Measurements from ENCODE around the gene RAVER2.
"Not testable (repeated sequence)": the region's sequence is repeated elsewhere in the genome, so short reads cannot be mapped to it uniquely, and the experiment has no call there.

The RAVER2 gene

GRCh38 chr1:64773306-64773705 lies 28.4 kb downstream of the RAVER2 start:
- H4K91ac ChIP-seq (ENCODE audit: low read length); H3K23ac ChIP-seq (ENCODE audit: low read length in 2 of 2); H3K4me2 ChIP-seq (ENCODE audit: low read length, poor library complexity, severe bottlenecking); H4K8ac ChIP-seq (ENCODE audit: low read length); H3K27me3 ChIP-seq (ENCODE audit: control insufficient read depth in 1 of 2, insufficient read depth in 1 of 2, low read length in 2 of 2); H3K36me3 ChIP-seq (ENCODE audit: control insufficient read depth in 1 of 2, insufficient read depth in 2 of 2, low read depth in 1 of 2, low read length in 2 of 2); H2BK12ac ChIP-seq (ENCODE audit: low read length in 2 of 2); H2AFZ ChIP-seq (ENCODE audit: low read depth, low read length); H2BK120ac ChIP-seq (ENCODE audit: low read depth, low read length); H3K27ac ChIP-seq (ENCODE audit: low read length, poor library complexity, severe bottlenecking); H3K4me1 ChIP-seq (ENCODE audit: control insufficient read depth, insufficient read depth, low read depth, low read length); H3K18ac ChIP-seq (ENCODE audit: low read depth in 1 of 2, low read length in 2 of 2); DNase-seq; H2BK15ac ChIP-seq (ENCODE audit: low read depth, poor library complexity, severe bottlenecking); H3K4me3 ChIP-seq (ENCODE audit: insufficient read depth in 1 of 2, low read depth in 1 of 2, low read length in 2 of 2); H2BK5ac ChIP-seq (ENCODE audit: low read depth, low read length, poor library complexity, severe bottlenecking); H3K4ac ChIP-seq (ENCODE audit: low read depth in 1 of 2, low read length in 2 of 2); H2AK5ac ChIP-seq (ENCODE audit: low read length, severe bottlenecking); H3K14ac ChIP-seq (ENCODE audit: low read length in 2 of 2); H3K9ac ChIP-seq (ENCODE audit: low read length); H3K79me1 ChIP-seq (replicated peaks; ENCODE audit: low read length, poor library complexity, severe bottlenecking): not testable (repeated sequence)
- no CpG with 5 or more reads among the region's 3 CpGs for WGBS
- peaks cover 10% of the 10 kb centered on the region for H3K9me3 ChIP-seq (ENCODE audit: control insufficient read depth, low read length)

GRCh38 chr1:64775113-64775512 lies 30.2 kb downstream of the RAVER2 start:
- no peaks in the 10 kb centered on the region for H3K27me3 ChIP-seq (ENCODE audit: control insufficient read depth in 1 of 2, insufficient read depth in 1 of 2, low read length in 2 of 2)
- no peak overlapping the region for H2BK120ac ChIP-seq (ENCODE audit: low read depth, low read length)
- no peak overlapping the region for H2BK15ac ChIP-seq (ENCODE audit: low read depth, poor library complexity, severe bottlenecking)
- no peak overlapping the region for H4K91ac ChIP-seq (ENCODE audit: low read length)
- H2BK5ac ChIP-seq (ENCODE audit: low read depth, low read length, poor library complexity, severe bottlenecking), result no peak overlapping the region
- H4K8ac ChIP-seq (ENCODE audit: low read length), result no peak overlapping the region
- H2AK5ac ChIP-seq (ENCODE audit: low read length, severe bottlenecking), result no peak overlapping the region
- H3K9ac ChIP-seq (ENCODE audit: low read length), result no peak overlapping the region
- H3K79me1 ChIP-seq (replicated peaks; ENCODE audit: low read length, poor library complexity, severe bottlenecking), result no peaks in the 10 kb centered on the region
- H3K9me3 ChIP-seq (ENCODE audit: control insufficient read depth, low read length), result peaks cover 10% of the 10 kb centered on the region
- no peaks in the 10 kb centered on the region for H3K4me1 ChIP-seq (ENCODE audit: control insufficient read depth, insufficient read depth, low read depth, low read length)
- H3K4ac ChIP-seq (ENCODE audit: low read depth in 1 of 2, low read length in 2 of 2), result no peak overlapping the region
- no peak overlapping the region for H3K27ac ChIP-seq (ENCODE audit: low read length, poor library complexity, severe bottlenecking)
- no peak overlapping the region for H2AFZ ChIP-seq (ENCODE audit: low read depth, low read length)
- no peak overlapping the region for H3K4me3 ChIP-seq (ENCODE audit: insufficient read depth in 1 of 2, low read depth in 1 of 2, low read length in 2 of 2)
- no peak overlapping the region for H3K4me2 ChIP-seq (ENCODE audit: low read length, poor library complexity, severe bottlenecking)
- no peak overlapping the region for H3K18ac ChIP-seq (ENCODE audit: low read depth in 1 of 2, low read length in 2 of 2)
- H3K36me3 ChIP-seq (ENCODE audit: control insufficient read depth in 1 of 2, insufficient read depth in 2 of 2, low read depth in 1 of 2, low read length in 2 of 2), result no peaks in the 10 kb centered on the region
- no peak for DNase-seq
- H3K14ac ChIP-seq (ENCODE audit: low read length in 2 of 2), result no peak overlapping the region
- H3K23ac ChIP-seq (ENCODE audit: low read length in 2 of 2), result no peak overlapping the region
- 96% methylated on average over 3 of the region's 3 CpGs for WGBS
- no peak overlapping the region for H2BK12ac ChIP-seq (ENCODE audit: low read length in 2 of 2)

GRCh38 chr1:64782044-64782443 lies 37.2 kb downstream of the RAVER2 start:
- not testable (repeated sequence) for H2BK12ac ChIP-seq (ENCODE audit: low read length in 2 of 2); H3K9ac ChIP-seq (ENCODE audit: low read length); H3K9me3 ChIP-seq (ENCODE audit: control insufficient read depth, low read length); H2BK5ac ChIP-seq (ENCODE audit: low read depth, low read length, poor library complexity, severe bottlenecking); H3K27ac ChIP-seq (ENCODE audit: low read length, poor library complexity, severe bottlenecking); H3K27me3 ChIP-seq (ENCODE audit: control insufficient read depth in 1 of 2, insufficient read depth in 1 of 2, low read length in 2 of 2); H3K36me3 ChIP-seq (ENCODE audit: control insufficient read depth in 1 of 2, insufficient read depth in 2 of 2, low read depth in 1 of 2, low read length in 2 of 2); DNase-seq; H2BK120ac ChIP-seq (ENCODE audit: low read depth, low read length); H2AK5ac ChIP-seq (ENCODE audit: low read length, severe bottlenecking); H3K4ac ChIP-seq (ENCODE audit: low read depth in 1 of 2, low read length in 2 of 2); H2AFZ ChIP-seq (ENCODE audit: low read depth, low read length); H4K91ac ChIP-seq (ENCODE audit: low read length); H3K4me2 ChIP-seq (ENCODE audit: low read length, poor library complexity, severe bottlenecking); H2BK15ac ChIP-seq (ENCODE audit: low read depth, poor library complexity, severe bottlenecking); H3K4me1 ChIP-seq (ENCODE audit: control insufficient read depth, insufficient read depth, low read depth, low read length); H3K23ac ChIP-seq (ENCODE audit: low read length in 2 of 2); H4K8ac ChIP-seq (ENCODE audit: low read length); H3K14ac ChIP-seq (ENCODE audit: low read length in 2 of 2); H3K4me3 ChIP-seq (ENCODE audit: insufficient read depth in 1 of 2, low read depth in 1 of 2, low read length in 2 of 2); H3K18ac ChIP-seq (ENCODE audit: low read depth in 1 of 2, low read length in 2 of 2); H3K79me1 ChIP-seq (replicated peaks; ENCODE audit: low read length, poor library complexity, severe bottlenecking)
- WGBS, result 81% methylated on average over 2 of the region's 6 CpGs

- not testable (repeated sequence) for H3K36me3 ChIP-seq (ENCODE audit: control insufficient read depth in 1 of 2, insufficient read depth in 2 of 2, low read depth in 1 of 2, low read length in 2 of 2); DNase-seq; H2AFZ ChIP-seq (ENCODE audit: low read depth, low read length); H2BK15ac ChIP-seq (ENCODE audit: low read depth, poor library complexity, severe bottlenecking); H3K9me3 ChIP-seq (ENCODE audit: control insufficient read depth, low read length); H3K79me1 ChIP-seq (replicated peaks; ENCODE audit: low read length, poor library complexity, severe bottlenecking); H3K23ac ChIP-seq (ENCODE audit: low read length in 2 of 2); H3K4ac ChIP-seq (ENCODE audit: low read depth in 1 of 2, low read length in 2 of 2); H3K4me2 ChIP-seq (ENCODE audit: low read length, poor library complexity, severe bottlenecking); H2AK5ac ChIP-seq (ENCODE audit: low read length, severe bottlenecking); H3K14ac ChIP-seq (ENCODE audit: low read length in 2 of 2); H3K27ac ChIP-seq (ENCODE audit: low read length, poor library complexity, severe bottlenecking); H3K4me3 ChIP-seq (ENCODE audit: insufficient read depth in 1 of 2, low read depth in 1 of 2, low read length in 2 of 2); H3K9ac ChIP-seq (ENCODE audit: low read length); H4K8ac ChIP-seq (ENCODE audit: low read length); H3K4me1 ChIP-seq (ENCODE audit: control insufficient read depth, insufficient read depth, low read depth, low read length); H4K91ac ChIP-seq (ENCODE audit: low read length); H2BK120ac ChIP-seq (ENCODE audit: low read depth, low read length); H2BK12ac ChIP-seq (ENCODE audit: low read length in 2 of 2); H2BK5ac ChIP-seq (ENCODE audit: low read depth, low read length, poor library complexity, severe bottlenecking); H3K27me3 ChIP-seq (ENCODE audit: control insufficient read depth in 1 of 2, insufficient read depth in 1 of 2, low read length in 2 of 2); H3K18ac ChIP-seq (ENCODE audit: low read depth in 1 of 2, low read length in 2 of 2)
- WGBS, result 97% methylated on average over 4 of the region's 5 CpGs
These were observed 38.0 kb downstream of the RAVER2 start for GRCh38 chr1:64782848-64783247.

Data from mesenchymal stem cell (in vitro differentiated cells and primary cell).